GM18507 (cell line): ENCODE measurements around the gene ASB15.
A peak's percentile ranks its signal among the peaks of the same experiment; 100 is the strongest.
"Not testable (repeated sequence)": the region's sequence is repeated elsewhere in the genome, so short reads cannot be mapped to it uniquely, and the experiment has no call there.

Experiments used
- DNase-seq: peaks from one replicate; pipeline ENCODE4 v3.0.0; 2011; ENCODE audit warnings: low read depth; ENCODE audit not compliant: insufficient read length; ENCODE audit errors: extremely low spot score
- FAIRE-seq: peaks from 2 replicates; lab custom pipeline; 2011; peaks lifted over from hg19 to GRCh38; lab: Jason Lieb, UNC

ASB15 gene

DNA sequence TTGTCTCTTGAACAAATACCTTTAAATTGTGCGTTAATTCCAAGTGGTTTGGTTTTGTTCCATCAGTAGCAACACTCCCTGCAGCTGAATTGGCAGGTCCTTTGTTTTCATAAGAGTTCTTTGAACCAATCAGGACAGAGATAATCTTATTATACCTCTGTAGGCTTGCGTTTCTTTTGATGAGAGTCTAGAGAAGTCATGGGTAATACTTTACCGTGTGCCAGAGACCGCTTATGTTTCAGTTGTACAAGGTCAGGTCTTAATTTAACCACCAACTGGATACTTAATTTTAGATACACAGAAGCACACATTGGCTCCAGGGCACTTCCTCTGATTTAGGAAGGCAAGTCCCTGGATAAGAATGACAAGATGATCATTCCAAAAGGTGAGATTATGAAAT is at the start of gene ASB15:
ASB15 (plus strand) TSS at position 292 of the 400 bp plus-strand sequence. CDS start 12,682 bp downstream, outside the sequence.
- DNase-seq (no peak), FAIRE-seq (no peak)

DNA sequence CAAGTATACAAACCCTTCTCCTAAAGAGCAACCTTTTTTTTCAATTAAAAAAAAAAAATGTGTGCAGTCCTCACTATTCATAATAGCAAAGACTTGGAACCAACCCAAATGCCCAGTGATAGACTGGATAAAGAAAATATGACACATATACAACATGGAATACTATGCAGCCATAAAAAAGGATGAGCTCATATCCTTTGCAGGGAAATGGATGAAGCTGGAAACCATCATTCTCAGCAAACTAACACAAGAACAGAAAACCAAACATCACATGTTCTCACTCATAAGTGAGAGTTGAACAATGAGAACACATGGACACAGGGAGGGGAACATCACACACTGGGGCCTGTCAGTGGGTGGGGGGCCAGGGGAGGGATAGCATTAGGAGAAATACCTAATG is 49.5 kb upstream of the ASB15 start:
- not testable (repeated sequence) for DNase-seq, FAIRE-seq

DNA sequence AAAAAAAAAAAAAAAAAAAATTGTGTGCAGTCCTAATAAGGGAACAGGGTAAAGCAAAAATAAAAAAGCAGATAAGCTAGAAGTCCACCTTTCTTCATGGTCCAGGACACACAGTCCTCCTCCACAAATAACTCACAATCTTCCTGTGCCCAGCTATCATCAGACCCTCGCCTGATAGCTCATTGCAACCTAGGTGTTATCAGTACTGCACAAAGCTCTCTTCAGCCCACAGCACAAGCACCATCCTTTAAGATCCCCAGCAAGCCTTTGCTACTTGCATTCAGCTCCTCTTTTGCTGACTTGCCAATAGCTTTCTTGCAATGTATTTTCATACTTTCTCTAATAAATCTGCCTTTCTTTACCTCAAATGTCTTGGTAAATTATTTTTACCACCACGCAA is 49.0 kb upstream of the ASB15 start:
- no peak for FAIRE-seq

DNA sequence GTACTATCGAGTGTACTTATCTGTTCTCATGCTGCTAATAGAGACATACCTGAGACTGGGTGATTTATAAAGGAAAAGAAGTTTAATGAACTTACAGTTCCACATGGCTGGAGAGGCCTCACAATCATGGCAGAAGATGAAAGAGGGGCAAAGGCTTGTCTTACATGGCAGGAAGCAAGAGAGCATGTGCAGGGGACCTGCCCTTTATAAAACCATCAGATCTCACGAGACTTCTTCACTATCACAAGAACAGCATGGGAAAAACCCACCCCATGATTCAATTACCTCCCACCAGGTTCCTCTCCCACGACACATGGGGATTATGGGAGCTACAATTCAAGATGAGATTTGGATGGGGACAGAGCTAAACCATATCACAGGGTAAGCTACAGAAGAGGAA is 48.5 kb upstream of the ASB15 start:
- DNase-seq (no peak), FAIRE-seq (no peak)

More for the DNA sequence above, 49.0 kb upstream of the ASB15 start:
- DNase-seq, result no peak

DNA sequence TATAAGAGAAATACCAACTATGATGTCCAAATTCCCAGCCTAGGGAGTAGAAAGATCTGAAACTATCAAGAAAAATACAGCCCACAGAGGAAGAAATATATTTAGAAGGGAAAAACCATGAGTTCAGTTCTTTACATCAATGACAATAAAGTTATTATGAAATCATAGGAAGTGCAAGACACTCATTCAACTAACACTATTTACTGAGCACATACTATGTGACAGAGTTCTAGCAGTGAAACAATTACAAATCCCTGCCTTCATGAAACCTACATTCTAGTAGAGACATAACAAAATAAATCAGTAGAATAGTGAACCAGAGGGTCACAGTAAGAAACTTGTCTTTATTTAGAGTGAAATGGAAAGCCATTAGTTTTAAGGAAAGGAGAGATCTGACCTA is 46.1 kb upstream of the ASB15 start:
- DNase-seq (no peak), FAIRE-seq (no peak)

DNA sequence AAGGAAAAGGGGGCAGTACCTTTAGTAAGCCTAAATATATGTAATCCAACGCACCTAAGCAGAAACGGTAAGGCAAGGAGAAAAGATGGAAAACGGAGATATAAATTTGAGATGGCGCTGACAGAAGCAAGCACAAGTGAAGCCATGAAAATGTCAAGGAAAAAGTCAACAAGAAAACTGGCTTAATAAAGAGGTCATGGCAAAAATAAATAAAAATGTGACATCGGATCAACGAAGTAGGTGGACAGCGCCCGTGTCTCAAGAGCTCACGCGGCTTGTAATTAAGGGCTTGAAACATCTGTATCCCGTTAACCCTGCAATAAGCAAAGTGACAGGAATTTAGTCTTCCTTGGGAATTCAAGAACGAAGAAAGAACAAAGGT is 44.6 kb upstream of the ASB15 start:
- no peak for FAIRE-seq
- no peak for DNase-seq

DNA sequence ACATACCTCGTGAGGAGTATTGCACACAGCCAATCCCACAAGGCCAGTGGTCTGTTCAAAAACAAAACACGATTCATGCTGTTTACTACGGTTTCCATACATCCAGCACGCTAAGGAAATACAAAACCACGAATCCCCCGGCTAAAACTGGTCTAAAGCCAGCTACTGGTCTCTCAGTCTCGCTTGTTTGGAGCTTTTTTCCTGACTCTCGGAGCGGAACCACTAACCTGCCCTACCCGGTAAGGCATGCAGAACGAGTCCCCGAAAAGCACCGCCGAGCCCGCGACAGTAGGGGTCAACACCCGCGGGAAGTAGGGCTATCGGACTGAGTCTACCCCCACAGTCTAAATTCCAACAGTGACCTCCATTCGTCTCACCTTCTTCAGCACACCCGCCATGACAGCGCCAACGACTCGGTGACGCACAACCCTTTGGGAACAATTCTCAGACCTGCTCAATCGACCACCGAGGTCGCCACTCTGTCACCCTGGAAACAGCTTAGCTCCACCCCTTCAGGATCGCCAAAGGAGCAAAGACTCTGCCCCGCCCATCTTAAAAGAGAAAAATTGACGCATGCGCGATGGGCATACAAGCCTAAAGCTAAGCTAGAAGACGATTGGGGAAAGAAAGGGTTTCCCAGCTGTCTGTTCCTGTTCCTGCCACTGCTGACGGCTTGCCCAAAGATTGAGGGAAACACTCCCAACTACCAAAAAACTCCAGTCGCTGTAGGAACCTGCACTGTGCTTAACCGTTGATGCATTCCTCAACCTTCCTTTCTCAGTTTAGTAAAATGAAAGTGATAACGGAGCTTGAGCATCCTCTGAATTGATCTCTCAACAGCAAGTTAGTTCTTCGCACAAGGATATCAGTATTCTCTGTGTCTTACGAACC is 44.0 kb upstream of the ASB15 start, which contains the start of gene NDUFA5:
NDUFA5 (minus strand) TSS at position 421 of the 891 bp plus-strand sequence; CDS start at position 398, 23 bp downstream.
- peak; percentile 81 for DNase-seq
- FAIRE-seq, result peak; percentile 99

DNA sequence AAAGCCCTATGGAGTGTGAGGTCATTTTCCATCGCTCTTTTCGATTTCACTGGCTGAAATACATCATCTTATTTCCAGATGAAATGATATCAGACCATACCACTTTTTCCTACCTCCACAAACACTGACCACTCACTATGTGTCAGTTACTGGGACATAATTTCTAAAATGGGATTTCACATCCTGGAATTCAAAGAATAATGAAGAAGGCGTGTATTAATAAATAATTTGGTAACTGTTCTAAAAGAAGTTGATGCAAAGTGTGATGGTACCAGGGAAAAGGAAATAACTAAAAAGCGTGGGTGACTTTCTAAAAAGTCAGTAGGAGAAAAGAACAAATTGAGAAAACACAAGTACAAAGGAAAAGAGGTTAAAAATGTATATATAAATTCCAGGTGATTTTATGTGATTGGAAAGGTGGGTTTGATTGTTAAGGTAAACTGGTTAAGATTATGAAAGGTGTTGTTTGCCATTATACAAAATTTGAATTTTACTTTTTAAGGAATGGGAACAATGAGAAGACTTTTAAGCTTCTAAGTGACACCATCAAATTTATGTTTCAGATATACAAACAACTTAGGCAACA is 43.2 kb upstream of the ASB15 start:
- FAIRE-seq, result no peak

DNA sequence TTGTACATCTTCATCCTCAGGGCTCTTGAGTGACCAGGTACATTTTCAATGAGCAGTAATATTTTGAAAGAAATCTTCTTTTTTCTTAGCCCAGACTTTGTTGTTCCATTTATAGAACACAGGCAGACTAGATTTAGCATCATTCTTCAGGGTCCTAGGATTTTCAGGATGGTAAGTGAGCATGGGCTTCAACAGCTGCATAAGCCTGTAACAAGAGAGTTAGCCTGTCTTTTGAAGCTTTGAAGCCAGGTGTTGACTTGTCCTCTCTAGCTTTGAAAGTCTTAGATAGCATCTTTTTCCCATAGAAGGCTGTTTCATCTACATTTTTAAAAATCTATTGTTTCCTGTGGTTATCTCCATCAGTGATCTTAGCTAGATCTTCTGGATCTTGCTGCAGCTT is 39.5 kb upstream of the ASB15 start:
- DNase-seq (no peak), FAIRE-seq (no peak)

More for the DNA sequence above, 43.2 kb upstream of the ASB15 start:
- DNase-seq, result no peak

DNA sequence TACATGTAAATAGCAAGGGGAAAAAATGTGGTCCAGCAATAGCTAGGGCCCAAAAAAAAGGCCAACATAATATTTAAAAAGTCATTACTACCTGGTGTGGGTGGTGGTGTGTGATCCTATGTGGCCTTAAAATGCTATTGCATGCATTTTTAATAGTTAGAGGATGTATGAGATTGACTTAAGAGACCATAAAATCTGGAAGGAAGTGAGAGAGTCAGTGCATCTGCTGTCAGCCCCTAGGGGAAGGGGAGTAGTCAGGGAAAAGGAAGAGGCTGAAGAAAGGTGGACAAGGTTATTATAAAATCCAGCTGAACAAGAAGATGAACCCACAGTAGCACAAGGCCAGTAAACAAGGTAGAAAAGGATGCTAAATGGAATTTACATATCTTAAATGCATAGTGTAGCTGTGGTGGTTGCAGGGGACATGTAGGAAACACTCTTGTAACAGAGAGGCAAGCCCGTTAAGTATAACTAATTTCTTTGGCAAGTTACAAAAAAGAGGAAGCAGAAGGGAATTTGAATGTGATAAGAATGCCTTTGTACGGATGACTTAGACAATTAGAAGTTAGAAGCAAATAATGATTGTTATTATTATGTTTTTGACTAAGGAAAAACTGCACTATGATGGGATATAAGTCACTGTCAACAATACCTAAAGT is 32.1 kb upstream of the ASB15 start:
- no peak for DNase-seq

DNA sequence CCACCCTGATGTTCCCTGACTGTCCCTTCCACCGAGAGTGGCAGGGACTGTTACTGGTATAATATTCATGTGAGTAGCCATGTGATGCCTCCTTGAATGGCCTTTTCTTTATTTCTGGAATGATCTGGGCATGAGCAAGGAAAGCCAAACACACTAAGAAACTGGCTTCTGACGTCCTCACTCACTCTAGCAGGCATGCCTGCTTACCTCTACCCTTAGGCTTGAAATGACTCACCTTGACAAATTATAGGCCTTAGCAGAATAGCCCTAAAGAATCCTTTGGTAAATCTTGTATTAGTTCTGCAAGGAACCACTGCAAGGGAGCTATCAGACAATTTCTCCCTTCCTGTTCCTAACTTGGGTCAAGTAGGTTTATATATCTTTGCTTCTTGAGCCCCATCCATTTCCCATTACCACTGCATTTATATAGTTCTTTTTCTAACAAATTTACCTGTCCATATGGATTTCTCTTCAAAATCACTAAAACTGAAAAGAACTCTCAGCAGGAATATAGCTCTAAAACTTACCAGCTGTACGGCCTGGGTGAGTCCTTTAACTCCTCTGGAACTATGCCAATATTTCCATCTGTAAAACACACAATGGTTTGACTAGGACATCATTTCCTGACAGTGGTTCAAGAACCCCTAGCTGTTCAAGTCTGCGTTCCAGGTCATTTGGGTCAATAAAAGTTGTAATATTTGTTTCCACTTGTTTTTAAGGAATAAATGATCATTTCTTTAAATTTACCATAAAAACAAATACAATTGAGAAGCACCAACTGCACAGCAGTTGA is 31.0 kb upstream of the ASB15 start:
- no peak for DNase-seq
- no peak for FAIRE-seq

More for the DNA sequence above, 32.1 kb upstream of the ASB15 start:
- FAIRE-seq, result no peak

DNA sequence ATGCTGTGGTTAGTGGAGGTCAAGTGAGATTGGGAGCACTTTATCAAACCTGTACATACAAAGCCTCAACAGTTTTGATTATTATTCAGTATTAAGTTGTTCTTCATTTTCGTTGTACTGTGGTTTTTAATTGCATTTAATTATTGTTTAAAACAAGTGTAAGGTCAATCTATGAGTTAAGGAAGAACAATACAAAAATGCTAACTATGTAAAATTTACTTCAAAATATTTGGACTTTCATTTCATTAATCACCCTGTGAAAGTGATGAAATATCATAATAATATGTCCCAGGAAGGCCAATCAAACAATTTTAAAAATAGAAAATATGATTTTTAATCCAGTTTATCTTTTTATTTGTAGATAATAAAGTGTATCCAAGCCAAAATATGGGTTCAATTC is 30.4 kb upstream of the ASB15 start:
- DNase-seq (no peak), FAIRE-seq (no peak)

DNA sequence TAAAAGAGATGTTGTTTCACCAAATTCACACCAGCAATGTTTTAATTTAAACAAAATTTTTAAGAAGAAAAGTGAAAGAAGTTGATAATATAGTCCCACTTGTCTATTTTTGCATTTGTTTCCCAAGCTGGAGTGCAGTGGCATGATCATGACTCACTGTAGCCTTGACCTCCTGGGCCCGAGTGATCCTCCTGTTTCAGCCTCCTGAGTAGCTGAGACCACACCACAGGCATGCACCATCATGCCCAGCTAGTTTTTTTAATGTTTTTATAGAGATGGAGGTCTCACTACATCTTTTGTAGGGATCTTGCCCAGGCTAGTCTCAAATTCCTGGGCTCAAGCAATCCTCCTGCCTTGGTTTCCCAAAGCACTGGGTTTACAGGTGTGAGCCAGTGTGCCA is 29.9 kb upstream of the ASB15 start:
- DNase-seq, result no peak
- FAIRE-seq, result no peak

DNA sequence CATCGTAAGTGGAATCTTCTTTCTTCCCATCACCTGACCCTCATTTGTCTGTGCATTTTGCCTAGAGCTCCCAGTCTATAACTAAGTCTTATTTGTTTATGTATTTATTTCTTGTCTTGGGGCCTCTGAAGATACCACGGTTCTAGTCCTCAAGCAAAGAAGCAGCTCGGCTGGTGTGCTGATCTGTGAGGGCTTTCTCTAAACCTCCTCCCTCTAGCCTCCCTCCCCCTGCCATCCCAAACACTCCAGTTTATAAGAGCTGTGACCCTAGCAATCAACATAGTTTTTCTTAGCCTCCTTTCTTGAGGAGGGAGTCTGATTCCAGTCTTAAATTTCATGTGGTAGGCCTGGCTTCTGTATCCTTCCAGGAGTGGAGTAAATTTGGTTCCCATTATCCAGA is 28.3 kb upstream of the ASB15 start:
- DNase-seq (no peak), FAIRE-seq (no peak)

DNA sequence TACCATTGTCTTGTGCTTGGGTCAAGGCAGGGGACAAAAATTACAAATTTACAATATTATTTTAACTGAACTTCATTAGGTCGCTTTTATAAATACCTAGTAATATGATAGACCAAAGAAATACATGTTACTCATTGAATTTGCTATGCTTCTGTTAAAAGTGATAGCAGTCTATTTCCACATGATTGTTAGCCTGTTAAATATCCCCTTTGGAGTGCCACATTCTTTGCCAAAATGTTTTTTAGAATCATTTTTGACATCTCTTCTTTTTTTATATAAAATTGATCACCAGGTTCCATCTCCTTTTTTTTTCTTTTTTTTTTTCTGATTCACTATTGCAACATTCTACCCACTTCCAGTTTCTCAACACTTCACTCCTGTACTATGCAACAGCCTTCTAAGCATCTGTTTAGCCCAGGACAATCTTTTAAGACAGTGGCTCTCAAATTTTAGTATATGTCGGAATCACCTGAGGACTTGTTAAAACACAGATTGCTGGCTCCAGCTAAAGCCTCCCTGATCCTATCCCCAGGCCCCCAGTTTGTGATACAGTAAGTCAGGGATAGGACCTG is 27.6 kb upstream of the ASB15 start:
- FAIRE-seq (no peak), DNase-seq (no peak)

DNA sequence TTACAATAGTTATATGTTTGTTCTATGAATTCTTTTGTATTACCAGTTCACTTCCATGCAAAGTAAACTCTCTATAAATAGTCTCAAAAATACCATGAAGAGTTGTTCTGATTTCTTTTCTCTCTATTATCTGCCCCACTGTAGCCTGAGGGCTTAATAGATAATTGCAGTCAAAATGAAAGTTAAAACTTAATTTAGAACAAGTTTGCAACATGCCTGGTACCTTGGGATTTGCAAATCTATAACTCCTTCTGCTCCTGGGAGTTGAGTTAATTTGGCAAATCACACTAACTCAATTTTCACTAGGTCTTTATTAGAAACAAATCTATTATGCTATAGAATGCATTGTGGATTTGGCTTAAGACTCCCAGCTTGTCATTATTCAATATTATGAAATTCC is 22.2 kb upstream of the ASB15 start:
- no peak for FAIRE-seq

DNA sequence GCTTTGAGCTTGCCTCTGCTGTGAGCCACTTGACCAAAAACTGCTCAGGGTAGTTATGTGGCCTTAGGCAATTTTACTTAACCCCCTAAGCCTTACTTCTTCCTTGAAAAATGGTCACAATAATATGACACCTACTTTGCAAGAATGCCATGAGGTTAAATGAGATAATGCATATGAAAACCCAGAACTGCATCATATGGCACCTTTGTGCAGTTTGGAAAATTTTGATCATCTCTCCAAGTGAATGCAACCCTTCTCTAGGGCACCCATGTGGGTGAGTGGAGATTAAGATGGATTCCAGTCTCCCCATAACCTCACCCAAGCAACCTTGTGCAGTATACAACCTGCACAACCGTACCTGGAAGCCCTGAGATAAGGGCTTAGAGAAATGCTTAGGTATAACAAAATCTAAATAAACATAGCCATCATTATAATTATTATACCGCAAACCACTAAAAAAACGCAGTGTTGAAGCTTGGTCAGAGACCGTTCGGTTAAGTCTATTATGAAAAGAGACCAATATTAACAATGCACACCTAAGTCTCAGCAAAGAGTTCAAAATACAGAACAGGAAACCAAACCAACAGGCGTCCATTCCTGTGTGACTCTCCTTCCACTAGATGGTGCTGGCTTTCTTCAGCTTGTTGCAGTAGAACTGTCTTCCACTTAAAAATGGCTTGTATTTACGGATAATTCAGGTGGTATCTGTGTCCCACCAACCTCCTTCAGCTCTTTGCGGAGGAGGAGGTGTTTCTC is 21.0 kb upstream of the ASB15 start:
- DNase-seq (no peak), FAIRE-seq (peak; percentile 70)

More for the DNA sequence above, 22.2 kb upstream of the ASB15 start:
- no peak for DNase-seq

DNA sequence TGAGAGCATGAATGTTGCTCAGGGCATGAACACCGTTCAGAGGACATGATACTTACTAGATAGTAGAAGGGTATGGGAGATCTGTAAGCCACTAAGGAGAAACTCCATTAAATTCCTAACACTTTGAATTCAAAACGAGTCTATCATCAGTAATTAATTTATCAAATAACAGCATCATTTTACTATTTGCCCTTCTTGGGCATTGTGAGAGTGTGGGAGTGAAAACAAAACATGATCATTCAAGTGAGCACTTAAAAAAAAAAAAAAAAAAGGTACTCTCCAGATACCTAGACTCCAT is 20.5 kb upstream of the ASB15 start:
- FAIRE-seq (no peak), DNase-seq (no peak)

DNA sequence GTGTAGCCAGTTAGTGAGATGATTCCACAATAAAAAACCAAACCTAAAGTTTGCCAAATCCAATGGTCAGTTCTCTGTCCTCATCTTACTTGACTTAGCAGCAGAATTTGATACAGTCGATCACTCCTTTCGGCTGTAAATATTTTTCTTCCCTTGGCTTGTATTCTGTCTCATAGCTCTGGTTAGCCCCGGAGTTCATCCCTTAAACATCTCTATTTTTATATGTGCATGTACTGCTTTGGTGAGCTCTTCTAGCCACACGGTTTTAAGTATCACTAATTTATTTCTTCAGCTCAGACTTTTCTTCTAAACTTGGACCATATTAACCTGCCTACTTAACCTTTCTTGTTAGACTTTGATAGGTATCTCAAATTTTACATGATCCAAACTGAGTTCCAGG is 17.8 kb upstream of the ASB15 start:
- no peak for DNase-seq
- FAIRE-seq, result no peak
